Measurements from ENCODE around the gene UVSSA.

DNA sequence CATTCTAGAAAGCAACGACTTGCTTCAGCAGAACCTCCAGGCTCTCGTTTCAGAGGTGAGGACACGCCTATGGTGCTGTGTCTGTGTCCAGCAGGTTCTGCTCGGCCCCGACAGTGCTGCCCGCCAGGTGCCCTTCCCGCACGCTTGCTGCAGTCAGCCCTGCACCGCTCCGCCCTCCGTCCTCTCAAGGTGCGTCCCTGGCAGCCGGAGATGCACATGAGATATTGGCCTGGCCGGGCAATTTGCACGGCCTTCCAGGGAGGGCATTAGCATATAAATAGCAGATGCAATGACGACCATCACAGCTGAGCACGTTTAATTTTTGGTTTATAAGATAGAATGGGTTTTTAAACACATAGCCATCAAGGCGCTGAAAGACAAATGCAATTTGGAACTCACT is 14.4 kb downstream of the UVSSA start:
- TF ChIP-seq POLR2A (IDR thresholded peaks at IDR 0.05) = no peak
- TF ChIP-seq, protein P1, sequence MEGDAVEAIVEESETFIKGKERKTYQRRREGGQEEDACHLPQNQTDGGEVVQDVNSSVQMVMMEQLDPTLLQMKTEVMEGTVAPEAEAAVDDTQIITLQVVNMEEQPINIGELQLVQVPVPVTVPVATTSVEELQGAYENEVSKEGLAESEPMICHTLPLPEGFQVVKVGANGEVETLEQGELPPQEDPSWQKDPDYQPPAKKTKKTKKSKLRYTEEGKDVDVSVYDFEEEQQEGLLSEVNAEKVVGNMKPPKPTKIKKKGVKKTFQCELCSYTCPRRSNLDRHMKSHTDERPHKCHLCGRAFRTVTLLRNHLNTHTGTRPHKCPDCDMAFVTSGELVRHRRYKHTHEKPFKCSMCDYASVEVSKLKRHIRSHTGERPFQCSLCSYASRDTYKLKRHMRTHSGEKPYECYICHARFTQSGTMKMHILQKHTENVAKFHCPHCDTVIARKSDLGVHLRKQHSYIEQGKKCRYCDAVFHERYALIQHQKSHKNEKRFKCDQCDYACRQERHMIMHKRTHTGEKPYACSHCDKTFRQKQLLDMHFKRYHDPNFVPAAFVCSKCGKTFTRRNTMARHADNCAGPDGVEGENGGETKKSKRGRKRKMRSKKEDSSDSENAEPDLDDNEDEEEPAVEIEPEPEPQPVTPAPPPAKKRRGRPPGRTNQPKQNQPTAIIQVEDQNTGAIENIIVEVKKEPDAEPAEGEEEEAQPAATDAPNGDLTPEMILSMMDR (IDR thresholded peaks at IDR 0.05) = no peak

Measured in ovary (tissue), 3 donors.